HEK293 (cell line): ENCODE data around the gene TUBGCP3.

Experiments
- PBX3 ChIP-seq: sonication (generic); formaldehyde crosslinking; IDR thresholded peaks from 2 replicates; pipeline ENCODE4 v1.8.1; 2022; ENCODE audit warnings: mild to moderate bottlenecking, moderate library complexity, missing genetic modification reagents
- ZNF16 ChIP-seq: fragments of 450-650 bp; formaldehyde crosslinking; IDR thresholded peaks from 2 replicates; pipeline ENCODE4 v1.5.1; 2016; ENCODE audit warnings: low read depth, missing biosample characterization, missing genetic modification characterization
- ZNF324 ChIP-seq: fragments of 450-650 bp; formaldehyde crosslinking; IDR thresholded peaks from 2 replicates; pipeline ENCODE4 v1.5.1; 2016; ENCODE audit warnings: missing biosample characterization, missing genetic modification characterization
- ZNF48 ChIP-seq: fragments of 450-650 bp; formaldehyde crosslinking; IDR thresholded peaks from 2 replicates; pipeline ENCODE4 v1.5.1; 2016; ENCODE audit warnings: missing biosample characterization, missing genetic modification characterization
- ZNF549 ChIP-seq: fragments of 450-650 bp; IDR thresholded peaks from 2 replicates; pipeline ENCODE4 v1.5.1; 2018; ENCODE audit warnings: missing biosample characterization, missing genetic modification characterization, mild to moderate bottlenecking, inconsistent platforms, moderate library complexity
- TF ChIP-seq, protein P1 (sequence below): fragments of 450-650 bp; formaldehyde crosslinking; IDR thresholded peaks from 2 replicates; pipeline ENCODE4 v1.5.1; 2016; ENCODE audit warnings: missing biosample characterization, missing genetic modification characterization

GRCh38 chr13:112587764-112588489 is at the start of gene TUBGCP3:
- TF ChIP-seq, protein P1, sequence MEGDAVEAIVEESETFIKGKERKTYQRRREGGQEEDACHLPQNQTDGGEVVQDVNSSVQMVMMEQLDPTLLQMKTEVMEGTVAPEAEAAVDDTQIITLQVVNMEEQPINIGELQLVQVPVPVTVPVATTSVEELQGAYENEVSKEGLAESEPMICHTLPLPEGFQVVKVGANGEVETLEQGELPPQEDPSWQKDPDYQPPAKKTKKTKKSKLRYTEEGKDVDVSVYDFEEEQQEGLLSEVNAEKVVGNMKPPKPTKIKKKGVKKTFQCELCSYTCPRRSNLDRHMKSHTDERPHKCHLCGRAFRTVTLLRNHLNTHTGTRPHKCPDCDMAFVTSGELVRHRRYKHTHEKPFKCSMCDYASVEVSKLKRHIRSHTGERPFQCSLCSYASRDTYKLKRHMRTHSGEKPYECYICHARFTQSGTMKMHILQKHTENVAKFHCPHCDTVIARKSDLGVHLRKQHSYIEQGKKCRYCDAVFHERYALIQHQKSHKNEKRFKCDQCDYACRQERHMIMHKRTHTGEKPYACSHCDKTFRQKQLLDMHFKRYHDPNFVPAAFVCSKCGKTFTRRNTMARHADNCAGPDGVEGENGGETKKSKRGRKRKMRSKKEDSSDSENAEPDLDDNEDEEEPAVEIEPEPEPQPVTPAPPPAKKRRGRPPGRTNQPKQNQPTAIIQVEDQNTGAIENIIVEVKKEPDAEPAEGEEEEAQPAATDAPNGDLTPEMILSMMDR (tag by site-specific recombination): no peak
- peak; percentile 53; the same call in 1 of the 2 replicates for TF ChIP-seq PBX3 (CRISPR knock-in tag)
- 0 out of 2 replicates have a peak, but pooled peaks have one; percentile 23 for TF ChIP-seq ZNF324 (tag by site-specific recombination)
- TF ChIP-seq ZNF16 (tag by site-specific recombination): no peak
- no peak for TF ChIP-seq ZNF549 (tag by site-specific recombination)
- TF ChIP-seq ZNF48 (tag by site-specific recombination): no peak
